Activated CD4-positive, CD25-positive, alpha-beta regulatory T cell (primary cell): Measurements from ENCODE around the gene OR4M1.
"Not testable (repeated sequence)": the region's sequence is repeated elsewhere in the genome, so short reads cannot be mapped to it uniquely, and the experiment has no call there.

ENCODE experiments used
- DNase-seq, 4 experiments: peaks; one replicate each; lab custom pipeline; 2025; lab: John Stamatoyannopoulos, UW

OR4M1 gene

GRCh38 chr14:19823178-19823577 is 49.9 kb downstream of the OR4M1 start:
- no peak for DNase-seq

- no peak for DNase-seq
These were observed 50.5 kb downstream of the OR4M1 start for GRCh38 chr14:19823765-19824164.

GRCh38 chr14:19827626-19828244 is 54.4 kb downstream of the OR4M1 start:
- not testable (repeated sequence) for DNase-seq

GRCh38 chr14:19828314-19828713 is 55.0 kb downstream of the OR4M1 start:
- no peak for DNase-seq
